NK-92 (cell line): ENCODE results near the gene IFT27.
"Not testable (repeated sequence)": the region's sequence is repeated elsewhere in the genome, so short reads cannot be mapped to it uniquely, and the experiment has no call there.

ENCODE experiments used
- DNase-seq: peaks from one replicate; lab custom pipeline; 2025; ENCODE audit not compliant: unreplicated experiment; lab: John Stamatoyannopoulos, UW

The IFT27 gene

GRCh38 chr22:36744791-36745190, 31.1 kb downstream of the IFT27 start:
- no peak for DNase-seq

DNA sequence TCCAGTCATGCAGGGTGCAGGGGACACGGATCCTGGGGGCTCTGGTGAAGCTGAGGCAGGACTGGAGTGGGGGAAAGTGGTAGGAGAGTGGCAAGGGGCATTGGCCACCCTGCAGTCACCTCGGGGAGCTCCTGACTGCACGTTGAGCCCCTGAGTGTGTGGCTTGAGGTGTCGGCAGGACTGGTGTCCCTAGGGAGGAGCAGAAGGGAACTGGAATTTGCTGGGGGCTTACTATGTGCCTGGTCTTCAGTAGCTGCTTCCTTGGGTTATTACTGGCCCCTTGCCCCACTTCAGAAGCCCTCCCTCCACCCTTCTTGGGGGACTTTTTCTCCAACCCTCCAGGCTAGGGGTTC, 31.5 kb downstream of the IFT27 start:
- no peak for DNase-seq

GRCh38 chr22:36743591-36744412, 32.1 kb downstream of the IFT27 start:
- DNase-seq = no peak

GRCh38 chr22:36743011-36743410, 32.9 kb downstream of the IFT27 start:
- no peak for DNase-seq

- DNase-seq = no peak
These were observed 34.0 kb downstream of the IFT27 start for GRCh38 chr22:36741968-36742367.

GRCh38 chr22:36741204-36741793, 34.6 kb downstream of the IFT27 start:
- DNase-seq = no peak

DNA sequence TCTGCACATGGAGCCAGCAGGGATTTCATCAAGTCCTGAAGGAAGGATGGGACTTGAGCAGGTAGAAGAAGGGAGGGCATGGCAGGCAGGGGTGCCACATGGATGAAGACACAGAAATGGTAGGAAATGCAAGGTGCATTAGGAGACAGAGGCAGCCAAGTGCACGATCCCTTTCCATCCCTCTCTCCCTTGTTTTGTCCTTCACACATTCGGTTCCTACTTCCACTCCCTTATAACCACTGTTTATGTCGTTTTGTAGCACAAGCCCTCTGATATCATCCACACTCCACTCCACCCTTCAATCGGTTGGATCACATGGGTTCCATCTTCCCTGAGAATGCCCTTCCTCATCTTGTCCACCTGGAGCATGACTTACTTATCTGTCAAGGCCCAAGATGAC, 35.2 kb downstream of the IFT27 start:
- DNase-seq = no peak

DNA sequence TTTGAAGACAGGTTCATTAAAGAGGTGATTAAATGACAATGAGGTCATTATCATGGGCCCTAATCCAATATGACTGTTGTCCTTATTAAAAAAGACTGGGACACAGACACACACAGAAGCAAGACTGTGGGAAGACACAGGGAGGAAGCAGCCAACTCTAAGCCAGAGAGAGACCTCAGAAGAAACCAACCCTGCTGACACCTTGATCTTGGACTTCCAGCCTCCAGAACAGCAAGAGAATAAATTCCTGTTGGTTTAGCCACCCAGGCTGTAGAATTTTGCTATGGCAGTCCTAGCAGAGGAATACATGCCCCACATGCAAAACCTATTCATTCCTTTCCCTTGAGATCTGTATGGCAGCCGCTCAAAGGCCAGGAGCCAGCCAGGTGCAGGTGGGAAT, 36.7 kb downstream of the IFT27 start:
- DNase-seq = no peak

DNA sequence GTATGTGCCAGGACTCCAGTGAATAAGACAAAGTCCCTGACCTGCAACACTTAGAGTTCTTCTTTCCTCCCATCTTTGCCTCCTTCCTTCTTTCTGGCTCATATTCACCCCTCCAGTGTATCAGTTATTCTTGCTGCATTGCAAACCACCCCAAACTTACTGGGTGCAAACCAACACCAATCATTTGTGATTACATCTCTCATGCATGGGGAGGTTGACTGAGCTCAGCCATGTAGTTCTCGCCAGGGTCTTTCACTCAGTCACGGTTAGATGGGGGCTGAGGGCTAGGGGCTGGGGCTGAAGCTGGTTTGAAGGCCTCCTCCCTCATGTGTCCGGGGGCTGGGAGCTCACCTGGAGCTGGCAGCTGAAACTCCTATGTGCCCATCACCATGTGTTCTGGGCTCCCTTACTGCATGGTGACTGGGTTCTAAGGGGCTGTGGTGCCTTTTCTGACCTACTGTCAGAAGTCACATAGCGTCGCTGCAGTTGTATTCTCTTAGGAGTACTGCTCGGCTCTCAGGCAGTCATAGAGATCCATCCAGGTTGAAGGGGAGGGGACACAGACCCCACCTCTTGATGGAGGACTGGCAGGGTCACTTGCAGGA, 37.4 kb downstream of the IFT27 start:
- no peak for DNase-seq

GRCh38 chr22:36737776-36738175, 38.1 kb downstream of the IFT27 start:
- no peak for DNase-seq

- DNase-seq = no peak
These were observed 39.1 kb downstream of the IFT27 start for GRCh38 chr22:36736701-36737320.

DNA sequence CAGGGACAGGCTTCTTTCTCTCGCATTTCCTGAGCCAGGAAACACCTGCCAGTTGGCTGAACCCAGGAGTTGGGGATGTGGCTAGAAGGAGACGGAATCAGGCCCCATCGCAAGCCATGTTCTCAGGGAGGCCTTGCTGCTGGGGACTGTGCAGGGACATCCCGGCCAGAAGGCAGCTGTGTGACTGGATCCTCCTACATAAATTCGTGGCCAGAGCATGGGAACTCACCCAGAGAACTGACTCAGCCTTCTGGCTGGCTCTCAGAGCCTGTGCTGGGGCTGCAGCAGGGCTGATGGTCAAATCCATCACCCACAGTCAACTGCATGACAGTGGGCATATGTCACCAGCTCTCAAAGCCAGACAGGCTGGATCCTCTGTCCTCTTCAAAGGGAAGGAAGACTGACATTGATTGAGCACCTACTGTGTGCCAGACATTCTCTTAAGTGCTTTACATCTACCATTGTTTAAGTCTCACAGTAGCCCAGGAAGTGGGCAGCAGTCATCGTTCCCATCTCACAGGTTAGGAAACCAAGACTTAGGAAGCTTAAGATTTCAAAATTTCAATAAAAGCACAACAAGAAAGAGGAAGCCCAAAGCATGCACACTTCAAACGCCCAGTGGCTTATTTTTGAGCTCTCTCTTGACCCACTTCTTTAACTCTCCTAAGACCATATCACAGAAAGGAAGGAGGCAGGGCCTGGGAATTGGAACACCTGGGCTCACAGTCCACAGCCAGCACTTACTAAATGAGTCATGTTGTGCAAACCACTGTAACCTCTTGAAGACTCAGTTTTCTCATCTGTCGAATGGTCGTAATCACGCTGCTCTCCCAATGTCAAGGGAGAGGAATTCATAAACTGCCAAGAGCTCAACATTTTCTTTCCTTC, 41.5 kb downstream of the IFT27 start:
- DNase-seq = no peak

GRCh38 chr22:36733271-36733670, 42.6 kb downstream of the IFT27 start:
- no peak for DNase-seq

GRCh38 chr22:36732609-36733008, 43.3 kb downstream of the IFT27 start:
- no peak for DNase-seq

GRCh38 chr22:36731916-36732315, 44.0 kb downstream of the IFT27 start:
- no peak for DNase-seq

- not testable (repeated sequence) for DNase-seq
These were observed 44.6 kb downstream of the IFT27 start for GRCh38 chr22:36731321-36731720.

GRCh38 chr22:36730176-36730858, 45.6 kb downstream of the IFT27 start:
- DNase-seq = no peak

DNA sequence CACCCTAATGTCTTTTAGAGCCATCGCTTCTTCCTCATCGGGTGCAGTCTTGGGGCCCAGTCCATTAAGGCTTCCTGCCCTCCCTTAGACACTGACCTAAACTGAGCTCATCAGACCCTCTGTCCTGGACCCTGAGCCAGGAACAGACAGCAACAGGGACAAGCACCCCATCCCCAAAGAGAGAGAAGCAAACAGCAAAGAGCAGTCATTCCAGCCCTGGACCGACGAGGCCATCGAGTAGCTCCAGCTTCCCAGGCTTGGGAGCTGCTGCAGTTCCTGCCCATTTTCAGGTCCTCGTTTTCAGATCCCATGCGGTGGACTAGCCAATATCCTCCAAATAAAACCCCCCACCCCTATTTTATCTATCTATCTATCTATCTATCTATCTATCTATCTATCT, 46.6 kb downstream of the IFT27 start:
- no peak for DNase-seq

DNA sequence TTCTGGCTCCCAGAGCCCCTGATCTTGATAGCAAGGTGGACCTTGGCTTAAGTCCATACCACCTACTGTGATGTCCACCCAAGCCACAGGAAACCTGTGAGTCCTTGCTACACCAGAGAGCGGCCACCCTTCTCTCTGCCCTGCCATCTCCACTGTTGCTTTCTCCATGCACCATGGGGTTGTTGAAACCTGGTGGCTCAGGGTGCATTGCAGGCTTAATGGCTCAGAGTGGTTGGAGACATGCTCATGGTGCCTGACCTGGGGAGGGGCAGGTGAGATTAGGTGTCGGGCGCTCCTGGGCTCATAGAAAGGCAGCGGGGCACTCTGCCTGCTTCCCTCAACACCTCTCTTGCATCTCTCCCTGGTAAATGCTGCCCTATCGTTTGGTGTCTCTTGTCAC, 47.4 kb downstream of the IFT27 start:
- DNase-seq = no peak

DNA sequence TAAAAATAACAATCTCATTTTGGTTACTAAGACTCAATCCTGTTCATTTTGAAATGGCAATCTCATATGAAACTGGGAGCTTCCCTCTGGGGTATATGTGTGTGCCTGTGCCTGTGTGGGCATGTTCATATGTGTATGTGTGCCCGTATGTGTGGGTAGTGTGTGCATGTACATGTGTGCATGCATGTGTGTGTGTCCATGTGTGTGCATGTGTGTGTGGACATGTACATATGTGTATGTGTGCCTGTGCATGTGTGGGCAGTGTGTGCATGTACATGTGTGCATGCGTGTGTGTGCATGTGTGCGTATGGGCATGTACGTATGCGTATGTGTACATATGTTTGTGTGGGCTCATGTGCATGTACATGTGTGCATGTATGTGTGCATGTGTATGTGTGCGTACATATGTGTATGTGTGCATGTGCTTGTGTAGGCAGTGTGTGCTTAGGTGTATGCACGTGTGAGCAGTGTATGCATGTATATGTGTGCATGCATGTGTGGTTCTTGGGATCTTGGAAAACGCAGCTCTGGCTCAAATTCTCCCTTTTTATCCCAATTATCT, 47.9 kb downstream of the IFT27 start:
- no peak for DNase-seq
